GM12864 (cell line): ENCODE data around the gene TPRA1.

ENCODE experiments used
- DNase-seq: peaks from one replicate; pipeline ENCODE4 v3.0.0-alpha.2; 2011; ENCODE audit warnings: low read depth
- H3K4me3 ChIP-seq: 2 replicates; pipeline ENCODE4 v1.5.1; 2011; ENCODE audit warnings: mild to moderate bottlenecking, low read depth, low read length, control low read depth
- TF ChIP-seq, protein P1 (sequence below): IDR thresholded peaks from 2 replicates; pipeline ENCODE4 v1.5.1; 2011; ENCODE audit warnings: low read depth, mild to moderate bottlenecking, moderate library complexity, low read length, control low read depth, inconsistent platforms; ENCODE audit errors: missing control alignments

Gene TPRA1

DNA sequence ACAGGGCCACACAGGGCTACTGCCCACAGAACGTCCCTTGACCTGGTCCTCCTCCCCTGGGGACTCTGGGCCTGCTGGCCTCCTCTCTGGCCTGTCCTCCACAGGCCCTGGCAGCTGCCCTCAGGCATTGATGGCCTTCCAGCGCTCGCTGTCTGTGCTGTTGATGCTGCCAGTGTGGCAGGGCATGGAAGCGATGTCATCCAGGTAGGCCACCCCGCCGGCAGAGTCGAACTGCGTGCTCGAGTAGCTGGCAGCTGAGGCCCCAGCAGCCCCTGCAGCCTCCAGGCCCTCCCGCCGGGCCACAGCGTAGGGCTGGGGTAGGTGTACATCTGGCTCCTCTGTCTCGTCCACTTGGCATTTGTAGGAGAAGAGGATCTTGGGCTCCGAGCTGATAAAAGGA is 17.1 kb downstream of the TPRA1 start:
- H3K4me3 ChIP-seq, result no peak overlapping the region
- no peak for DNase-seq
- TF ChIP-seq, protein P1, sequence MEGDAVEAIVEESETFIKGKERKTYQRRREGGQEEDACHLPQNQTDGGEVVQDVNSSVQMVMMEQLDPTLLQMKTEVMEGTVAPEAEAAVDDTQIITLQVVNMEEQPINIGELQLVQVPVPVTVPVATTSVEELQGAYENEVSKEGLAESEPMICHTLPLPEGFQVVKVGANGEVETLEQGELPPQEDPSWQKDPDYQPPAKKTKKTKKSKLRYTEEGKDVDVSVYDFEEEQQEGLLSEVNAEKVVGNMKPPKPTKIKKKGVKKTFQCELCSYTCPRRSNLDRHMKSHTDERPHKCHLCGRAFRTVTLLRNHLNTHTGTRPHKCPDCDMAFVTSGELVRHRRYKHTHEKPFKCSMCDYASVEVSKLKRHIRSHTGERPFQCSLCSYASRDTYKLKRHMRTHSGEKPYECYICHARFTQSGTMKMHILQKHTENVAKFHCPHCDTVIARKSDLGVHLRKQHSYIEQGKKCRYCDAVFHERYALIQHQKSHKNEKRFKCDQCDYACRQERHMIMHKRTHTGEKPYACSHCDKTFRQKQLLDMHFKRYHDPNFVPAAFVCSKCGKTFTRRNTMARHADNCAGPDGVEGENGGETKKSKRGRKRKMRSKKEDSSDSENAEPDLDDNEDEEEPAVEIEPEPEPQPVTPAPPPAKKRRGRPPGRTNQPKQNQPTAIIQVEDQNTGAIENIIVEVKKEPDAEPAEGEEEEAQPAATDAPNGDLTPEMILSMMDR, result no peak

DNA sequence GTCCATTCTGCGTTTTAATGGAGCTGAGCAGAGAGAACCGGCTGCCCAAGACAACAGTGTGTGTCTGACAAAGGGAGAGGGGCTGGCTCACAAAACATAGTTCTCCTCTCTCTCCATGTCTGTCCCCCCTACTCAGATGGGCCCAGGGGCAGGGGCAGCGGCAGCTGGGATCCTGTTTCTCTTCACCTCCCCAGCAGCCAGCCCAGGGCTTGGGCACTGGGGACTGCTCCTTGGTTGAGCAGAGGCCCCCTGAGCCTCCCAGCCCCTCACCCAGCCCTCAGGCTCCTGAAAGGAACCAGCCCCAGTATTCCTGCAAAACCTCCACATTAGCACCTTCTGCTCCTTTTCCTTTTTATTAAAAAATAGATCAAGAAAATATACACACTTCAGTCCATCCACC is 17.8 kb downstream of the TPRA1 start:
- no peak overlapping the region for H3K4me3 ChIP-seq
- TF ChIP-seq, protein P1, result no peak
- DNase-seq, result no peak

GRCh38 chr3:127572186-127572585 is 18.3 kb downstream of the TPRA1 start:
- TF ChIP-seq, protein P1, result no peak
- H3K4me3 ChIP-seq, result no peak overlapping the region
- DNase-seq, result no peak

DNA sequence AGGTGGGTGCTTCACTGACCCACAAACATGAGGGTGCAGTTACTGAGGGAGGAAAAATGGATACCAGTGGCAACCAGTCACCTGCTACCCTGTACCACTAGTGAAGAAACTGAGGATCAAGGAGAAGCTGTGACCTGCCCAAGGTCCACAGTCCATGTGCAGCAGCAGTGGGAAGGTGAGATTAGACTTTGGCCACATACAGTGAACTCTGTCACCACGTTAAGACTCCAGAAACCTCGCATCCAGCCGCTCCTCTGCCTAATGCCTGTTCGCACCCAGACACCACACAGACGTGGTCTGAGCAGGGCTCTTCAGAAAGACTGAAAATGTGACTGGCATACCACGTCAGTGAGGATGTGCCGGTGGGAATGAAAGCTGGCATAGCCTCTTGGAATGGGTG is 20.0 kb downstream of the TPRA1 start:
- TF ChIP-seq, protein P1, result no peak
- DNase-seq, result no peak
- H3K4me3 ChIP-seq, result no peak overlapping the region

GRCh38 chr3:127569160-127569559 is 21.4 kb downstream of the TPRA1 start:
- no peak overlapping the region for H3K4me3 ChIP-seq
- DNase-seq, result no peak
- TF ChIP-seq, protein P1, result no peak

DNA sequence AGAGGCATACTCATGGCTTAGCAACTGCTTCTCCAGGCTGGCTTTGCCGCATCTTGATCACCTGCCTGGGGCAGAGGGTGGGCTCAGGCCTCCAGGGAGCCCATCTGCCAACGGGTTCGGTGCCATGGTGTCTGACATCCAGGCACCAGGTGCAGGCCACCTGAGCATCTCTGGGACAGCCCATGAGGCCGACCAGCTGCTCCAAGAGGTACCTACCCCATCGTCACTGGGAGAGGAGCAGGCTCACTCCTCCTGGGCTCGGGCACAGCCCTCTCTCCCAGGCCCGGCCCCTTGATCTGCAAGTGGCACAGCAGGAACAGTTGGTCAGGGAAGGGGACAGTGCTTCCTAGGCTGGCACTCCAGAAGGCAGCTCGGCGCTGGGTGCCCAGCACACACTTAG is 21.9 kb downstream of the TPRA1 start:
- TF ChIP-seq, protein P1, result no peak
- DNase-seq, result no peak
- H3K4me3 ChIP-seq, result no peak overlapping the region

- no peak overlapping the region for H3K4me3 ChIP-seq
- TF ChIP-seq, protein P1, result no peak
- DNase-seq, result no peak
These were observed 23.7 kb downstream of the TPRA1 start for GRCh38 chr3:127566833-127567232.
